GM10847 (cell line): ENCODE results near the gene MYH7.

ENCODE experiments used
- POLR2A ChIP-seq: IDR thresholded peaks from 2 replicates; pipeline ENCODE4 v1.6.1; 2011; ENCODE audit not compliant: insufficient read length; ENCODE audit errors: extremely low read depth

Gene MYH7

GRCh38 chr14:23457587-23458445 is 22.4 kb upstream of the MYH7 start:
- no peak for TF ChIP-seq POLR2A

GRCh38 chr14:23454445-23454856 is 19.0 kb upstream of the MYH7 start:
- no peak for TF ChIP-seq POLR2A

GRCh38 chr14:23452237-23452636 is 16.8 kb upstream of the MYH7 start:
- no peak for TF ChIP-seq POLR2A

GRCh38 chr14:23450379-23450778 is 14.9 kb upstream of the MYH7 start:
- TF ChIP-seq POLR2A, result no peak

- TF ChIP-seq POLR2A, result no peak
Observed at GRCh38 chr14:23449314-23449713, 13.9 kb upstream of the MYH7 start.

- TF ChIP-seq POLR2A, result no peak
Observed at GRCh38 chr14:23447361-23448350, 12.2 kb upstream of the MYH7 start.

GRCh38 chr14:23446291-23446851 is 10.9 kb upstream of the MYH7 start:
- no peak for TF ChIP-seq POLR2A

GRCh38 chr14:23445773-23446172 is 10.3 kb upstream of the MYH7 start:
- no peak for TF ChIP-seq POLR2A

GRCh38 chr14:23444314-23444713 is 8.9 kb upstream of the MYH7 start:
- no peak for TF ChIP-seq POLR2A

GRCh38 chr14:23443881-23444280 is 8.4 kb upstream of the MYH7 start:
- no peak for TF ChIP-seq POLR2A

GRCh38 chr14:23443411-23443812 is 8.0 kb upstream of the MYH7 start:
- no peak for TF ChIP-seq POLR2A

- no peak for TF ChIP-seq POLR2A
Observed at GRCh38 chr14:23442721-23443356, 7.4 kb upstream of the MYH7 start.

GRCh38 chr14:23441076-23441475 is 5.6 kb upstream of the MYH7 start:
- no peak for TF ChIP-seq POLR2A

GRCh38 chr14:23439107-23439835 is 3.8 kb upstream of the MYH7 start:
- no peak for TF ChIP-seq POLR2A
